Lung microvascular endothelial cell (primary cell): Measurements from ENCODE around the gene ECD. TPM values are rescaled to one million over a fixed set of nuclear protein-coding genes. Genes with fewer than 3 reads are reported as not detected.
"Not testable (repeated sequence)": the region's sequence is repeated elsewhere in the genome, so short reads cannot be mapped to it uniquely, and the experiment has no call there.

ENCODE experiments used
- DNase-seq, 2 donors: peaks; one replicate each; pipeline versions ENCODE4 v3.0.0 to v3.0.0-alpha.2; 2010; ENCODE audit warnings: low read depth in 2 of 2
- total RNA-seq: library from RNA; depleted of rRNA; stranded (reverse); fragments of >200 nt; gene quantifications from 2 replicates; pipeline ENCODE4 v1.2.1, GENCODE V29; 2014

Gene ECD
- total RNA-seq, 1 donor from 2014 or later, result 19.4 TPM

DNA sequence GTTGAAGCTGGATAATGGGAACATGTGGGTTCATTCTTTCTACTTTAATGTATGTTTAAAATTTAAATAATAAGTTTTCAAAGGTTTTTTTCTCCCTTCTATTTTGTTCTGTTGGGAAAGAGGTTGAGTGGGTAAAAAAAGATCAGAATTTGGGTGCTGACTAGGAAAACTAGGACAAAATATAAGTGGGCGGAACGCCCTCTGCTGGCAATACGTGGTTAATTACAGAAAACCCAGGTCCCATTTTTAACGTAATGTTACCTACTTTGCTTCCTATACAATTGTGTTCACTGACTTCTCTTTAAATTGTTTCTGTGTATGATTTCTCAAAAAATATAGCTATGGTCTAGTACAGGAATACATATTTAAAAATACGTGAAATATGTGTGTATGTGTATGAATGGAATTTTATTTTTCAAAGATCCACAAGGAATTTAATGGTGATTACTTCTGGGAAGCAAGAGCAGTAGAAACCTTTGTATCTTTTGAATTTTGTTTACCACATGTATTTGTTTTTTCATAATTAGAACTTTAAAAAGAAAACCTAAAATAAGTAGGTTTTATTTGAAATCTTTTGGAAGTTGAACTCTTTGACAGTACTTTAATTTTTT lies 8.7 kb downstream of the ECD start:
- DNase-seq, result peak; percentile 56 to 66

DNA sequence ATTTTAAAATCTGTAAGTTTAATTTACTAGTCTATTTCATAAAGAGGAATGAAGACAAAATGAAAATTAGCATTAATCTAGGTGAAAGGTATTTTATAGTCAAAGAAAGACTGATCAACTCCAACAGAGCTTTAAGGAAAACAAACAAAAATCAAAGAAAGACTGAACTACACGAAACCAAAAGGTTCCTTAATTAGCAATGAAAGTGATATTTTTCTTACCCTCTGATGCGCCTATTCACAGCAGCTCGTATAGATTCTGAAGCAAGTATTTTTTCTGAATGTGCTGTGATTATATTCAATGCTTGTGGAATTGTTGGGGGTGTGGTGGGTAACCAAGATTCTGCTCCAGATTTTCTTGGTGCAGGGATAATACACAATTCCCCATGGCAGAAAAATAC lies 11.8 kb downstream of the ECD start:
- DNase-seq, result no peak

DNA sequence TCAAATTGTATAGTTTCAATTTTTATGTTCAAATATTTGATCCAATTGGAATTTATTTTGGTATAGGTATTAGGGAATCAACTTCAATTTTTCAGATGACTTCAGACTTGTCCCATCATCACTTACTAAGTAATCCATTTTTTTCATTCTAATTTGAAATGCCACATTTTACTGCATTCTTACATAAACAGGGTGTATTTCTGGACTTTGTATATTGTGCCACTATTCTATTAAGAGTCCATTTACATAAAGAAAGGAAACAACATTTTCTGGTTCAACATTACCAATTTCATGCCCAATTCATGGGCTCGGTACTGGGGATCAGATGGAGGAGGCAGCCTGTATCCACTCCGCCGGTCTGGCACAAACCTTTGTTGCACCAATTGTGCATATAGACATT lies 15.8 kb downstream of the ECD start:
- no peak for DNase-seq

- DNase-seq, result not testable (repeated sequence)
Observed at GRCh38 chr10:73150633-73151413, 17.0 kb downstream of the ECD start.

DNA sequence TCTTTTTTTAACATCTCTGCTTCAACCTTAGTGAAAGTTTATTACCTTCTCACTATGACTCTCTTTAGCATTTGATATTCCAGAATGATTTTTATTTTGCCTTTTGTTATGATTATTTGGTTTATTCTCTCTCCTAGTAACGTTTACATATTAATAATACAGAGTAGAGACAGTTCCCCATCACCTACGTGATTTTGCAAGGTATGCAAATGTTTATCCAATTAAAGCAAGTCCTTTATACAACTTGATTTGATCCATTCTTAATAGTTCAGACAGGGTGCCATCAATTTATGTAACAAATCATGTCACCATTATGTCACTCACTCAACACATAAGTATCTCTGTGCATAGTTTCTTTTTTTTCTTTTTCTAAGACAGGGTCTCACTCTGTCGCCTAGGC lies 26.2 kb downstream of the ECD start:
- no peak for DNase-seq

- no peak for DNase-seq
Observed at GRCh38 chr10:73139251-73139650, 28.6 kb downstream of the ECD start.

DNA sequence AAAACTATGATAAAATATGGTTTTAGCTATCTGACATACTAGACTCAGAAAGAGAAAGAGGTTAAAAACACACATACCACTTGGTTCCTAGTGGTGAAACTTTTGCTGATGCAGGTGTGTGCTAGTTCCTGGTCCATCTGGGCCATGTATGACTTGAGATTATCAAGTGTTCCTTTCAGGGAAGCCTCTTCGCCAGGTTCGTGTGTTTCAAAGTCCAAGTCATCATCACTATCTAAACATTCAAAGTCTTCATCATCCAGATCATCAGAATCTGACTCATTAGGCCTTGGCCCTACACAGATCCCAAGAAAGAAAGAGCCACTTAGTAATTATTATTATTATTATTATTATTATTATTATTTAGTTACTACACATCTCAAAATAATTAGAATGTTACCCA lies 31.2 kb downstream of the ECD start:
- no peak for DNase-seq

- DNase-seq, result no peak
Observed at GRCh38 chr10:73134727-73135126, 33.1 kb downstream of the ECD start.

GRCh38 chr10:73131913-73132686 lies 35.7 kb downstream of the ECD start:
- no peak for DNase-seq

DNA sequence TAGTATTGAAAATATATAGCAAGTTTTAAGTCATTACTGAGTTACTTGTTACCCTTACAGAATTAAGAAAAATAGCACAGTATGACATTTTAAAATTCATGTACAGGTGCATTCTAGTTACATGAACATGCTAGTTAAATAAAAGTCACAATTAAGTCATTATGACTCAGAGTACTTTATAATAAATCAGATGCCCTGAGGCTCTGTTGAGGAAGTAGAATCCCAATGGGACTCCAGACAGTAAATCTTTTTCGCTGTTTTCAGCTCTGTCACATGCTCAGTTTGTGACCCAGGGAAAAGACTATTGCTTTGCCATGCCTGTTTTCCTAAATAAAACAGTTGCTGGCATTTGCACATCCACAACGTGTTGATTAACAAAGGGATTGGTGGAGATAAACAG lies 36.5 kb downstream of the ECD start:
- DNase-seq, result no peak

DNA sequence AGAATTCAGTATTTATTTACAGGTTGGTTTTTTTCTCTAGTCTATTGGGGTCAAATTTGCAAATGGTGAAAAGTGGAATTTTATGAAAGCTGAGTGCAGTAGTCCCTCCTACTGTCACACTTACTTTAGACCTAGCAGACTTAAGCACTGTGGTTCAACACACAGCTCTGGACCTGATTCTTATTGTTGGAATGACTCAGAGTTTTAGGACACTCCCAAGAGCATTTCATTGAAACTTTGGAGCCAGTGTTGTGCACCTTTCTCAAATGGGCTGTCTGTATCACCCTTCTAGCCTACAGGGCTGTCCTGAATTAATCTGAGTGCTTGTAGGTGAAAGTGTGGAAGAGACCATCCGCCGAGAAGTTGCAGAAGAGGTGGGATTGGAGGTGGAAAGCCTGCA lies 41.5 kb downstream of the ECD start:
- DNase-seq, result no peak

DNA sequence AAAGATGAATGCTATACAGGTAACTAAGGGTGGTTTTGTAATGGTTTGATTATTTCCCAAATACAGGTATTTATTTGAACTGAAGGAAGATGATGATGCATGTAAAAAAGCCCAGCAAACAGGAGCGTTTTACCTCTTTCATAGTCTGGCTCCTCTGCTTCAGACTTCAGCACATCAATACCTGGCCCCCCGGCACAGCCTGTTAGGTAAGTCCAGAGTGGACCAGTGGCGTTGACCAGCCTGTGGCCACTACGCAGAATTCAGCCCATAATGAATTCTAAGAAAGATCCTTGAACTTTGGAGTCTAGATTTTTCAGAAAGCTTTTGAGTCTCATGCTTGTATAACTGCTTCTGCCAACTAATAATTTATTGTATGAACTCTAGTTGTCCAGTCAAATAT lies 47.9 kb downstream of the ECD start:
- DNase-seq, result no peak

- DNase-seq, result no peak
Observed at GRCh38 chr10:73119457-73119856, 48.4 kb downstream of the ECD start.

- DNase-seq, result peak; percentile 5 to 73
Observed at GRCh38 chr10:73117976-73118743, 49.6 kb downstream of the ECD start.

DNA sequence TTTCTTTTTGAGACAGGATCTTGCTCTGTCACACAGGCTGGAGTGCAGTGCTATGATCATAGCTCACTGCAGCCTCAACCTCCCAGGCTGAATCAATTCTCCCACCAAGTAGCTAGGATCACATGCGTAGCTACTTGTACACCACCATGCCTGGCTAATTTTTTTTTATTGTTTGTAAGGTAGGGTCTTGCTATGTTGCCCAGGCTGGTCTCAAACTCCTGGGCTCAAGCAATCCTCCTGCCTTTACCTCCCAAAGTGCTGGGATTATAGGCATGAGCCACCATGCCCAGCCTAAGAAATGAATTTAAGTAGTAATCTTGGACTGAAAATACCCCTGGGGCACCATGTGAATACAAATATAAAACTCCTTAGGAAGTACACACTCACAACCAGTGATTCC lies 51.8 kb downstream of the ECD start:
- DNase-seq, result no peak

DNA sequence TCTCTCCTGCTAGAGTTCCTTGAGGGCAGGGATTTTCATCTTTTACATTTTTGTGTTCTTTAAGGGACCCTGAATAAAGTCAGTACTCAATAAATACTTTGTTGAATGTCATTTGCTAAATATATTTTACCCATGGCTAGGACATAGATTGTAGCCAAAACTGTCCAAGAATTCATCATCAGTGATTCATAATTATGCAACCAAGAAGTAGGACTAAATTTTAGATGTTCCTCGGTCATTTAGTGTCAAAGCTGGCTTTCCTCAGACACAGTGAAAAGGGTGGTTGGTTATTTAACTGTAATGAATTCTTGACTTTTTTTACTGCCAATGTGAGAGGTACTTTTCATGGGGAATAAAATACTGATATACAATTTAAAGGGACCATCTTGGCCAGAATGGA lies 54.3 kb downstream of the ECD start:
- no peak for DNase-seq

GRCh38 chr10:73112032-73112431 lies 55.8 kb downstream of the ECD start:
- DNase-seq, result not testable (repeated sequence)

- DNase-seq, result peak; percentile 78 to 80
Observed at GRCh38 chr10:73110345-73110849, 57.4 kb downstream of the ECD start, which contains the start of gene NUDT13. Gene NUDT13, plus strand, starts transcription at chr10:73110455. Its CDS starts 3,911 bp downstream, at chr10:73114366.

DNA sequence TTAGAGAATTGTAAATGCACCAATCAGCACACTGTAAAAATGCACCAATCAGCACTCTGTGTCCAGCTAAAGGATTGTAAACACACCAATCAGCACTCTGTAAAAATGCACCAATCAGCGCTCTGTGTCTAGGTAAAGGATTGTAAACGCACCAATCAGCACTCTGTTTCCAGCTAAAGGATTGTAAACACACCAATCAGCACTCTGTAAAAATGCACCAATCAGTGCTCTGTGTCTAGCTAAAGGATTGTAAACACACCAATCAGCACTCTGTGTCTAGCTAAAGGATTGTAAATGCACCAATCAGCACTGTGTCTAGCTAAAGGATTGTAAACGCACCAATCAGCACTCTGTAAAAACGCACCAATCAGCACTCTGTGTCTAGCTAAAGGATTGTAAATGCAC lies 58.6 kb downstream of the ECD start:
- DNase-seq, result not testable (repeated sequence)

GRCh38 chr10:73106301-73106700 lies 61.5 kb downstream of the ECD start:
- DNase-seq, result no peak

DNA sequence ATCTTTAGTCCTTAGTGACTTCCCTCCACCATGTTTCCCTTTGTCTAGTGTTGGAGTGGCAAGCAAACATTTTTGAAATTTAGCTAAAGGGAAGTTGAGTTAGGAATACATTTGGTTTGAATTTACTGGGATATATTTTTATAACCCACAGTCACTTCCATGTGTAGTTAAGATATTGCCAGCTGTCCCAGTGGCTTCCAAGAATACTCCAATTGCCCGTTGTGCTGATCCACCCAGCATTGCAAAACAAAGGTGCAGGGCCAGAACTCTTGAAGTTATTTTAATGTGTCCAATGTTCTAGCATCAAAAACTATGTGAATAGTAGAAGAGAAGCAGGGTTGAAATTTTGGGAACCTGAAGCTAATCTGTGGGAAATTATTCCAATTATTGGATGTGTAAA lies 68.7 kb downstream of the ECD start:
- DNase-seq, result no peak

- DNase-seq, result no peak
Observed at GRCh38 chr10:73097305-73097670, 70.5 kb downstream of the ECD start.
